GM12873 (cell line): Measurements from ENCODE around the gene WNT6.

Experiments
- TF ChIP-seq, protein P1 (sequence below): IDR thresholded peaks from 2 replicates; pipeline ENCODE4 v1.5.1; 2012; ENCODE audit warnings: low read depth, mild to moderate bottlenecking, moderate library complexity, low read length, control low read depth; ENCODE audit not compliant: insufficient read depth; ENCODE audit errors: missing control alignments

Gene WNT6

DNA sequence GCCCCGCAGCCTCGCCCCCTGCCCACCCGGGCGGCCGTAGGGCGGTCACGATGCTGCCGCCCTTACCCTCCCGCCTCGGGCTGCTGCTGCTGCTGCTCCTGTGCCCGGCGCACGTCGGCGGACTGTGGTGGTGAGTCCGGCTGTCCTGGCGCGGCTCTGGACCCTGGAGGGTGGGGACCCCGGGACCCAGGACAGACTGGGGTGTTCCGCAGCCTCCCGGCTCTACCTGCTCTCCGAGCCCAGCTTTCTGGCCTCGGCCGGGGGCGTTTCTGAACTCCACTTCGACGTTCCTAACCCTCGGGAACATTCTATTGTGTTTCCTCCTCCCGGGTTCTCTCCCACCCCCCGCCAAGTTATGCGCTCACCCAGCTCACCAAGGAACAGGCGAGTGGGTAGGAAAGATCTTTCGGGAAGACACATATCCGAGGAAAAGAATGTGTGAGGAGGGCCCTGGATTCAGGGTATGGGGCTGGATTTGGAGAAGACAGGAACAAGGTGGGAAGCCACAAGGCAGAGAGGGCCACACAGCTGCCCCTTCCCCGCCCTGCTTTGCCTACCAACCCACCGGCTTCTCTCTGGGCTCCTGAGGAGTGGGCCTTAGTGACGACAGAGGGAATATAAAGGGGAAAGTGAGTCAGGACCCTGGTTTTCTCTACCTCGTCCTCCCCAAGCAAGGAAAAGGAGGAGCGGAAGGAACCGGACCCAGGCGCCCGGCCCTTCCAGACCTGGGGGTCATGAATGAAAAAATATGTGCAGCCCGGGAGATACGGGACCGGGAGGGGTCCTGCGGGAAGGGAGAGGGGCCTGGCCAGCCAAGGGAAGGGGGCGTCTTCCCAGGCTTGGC is 605 bp downstream of the WNT6 start:
- TF ChIP-seq, protein P1, sequence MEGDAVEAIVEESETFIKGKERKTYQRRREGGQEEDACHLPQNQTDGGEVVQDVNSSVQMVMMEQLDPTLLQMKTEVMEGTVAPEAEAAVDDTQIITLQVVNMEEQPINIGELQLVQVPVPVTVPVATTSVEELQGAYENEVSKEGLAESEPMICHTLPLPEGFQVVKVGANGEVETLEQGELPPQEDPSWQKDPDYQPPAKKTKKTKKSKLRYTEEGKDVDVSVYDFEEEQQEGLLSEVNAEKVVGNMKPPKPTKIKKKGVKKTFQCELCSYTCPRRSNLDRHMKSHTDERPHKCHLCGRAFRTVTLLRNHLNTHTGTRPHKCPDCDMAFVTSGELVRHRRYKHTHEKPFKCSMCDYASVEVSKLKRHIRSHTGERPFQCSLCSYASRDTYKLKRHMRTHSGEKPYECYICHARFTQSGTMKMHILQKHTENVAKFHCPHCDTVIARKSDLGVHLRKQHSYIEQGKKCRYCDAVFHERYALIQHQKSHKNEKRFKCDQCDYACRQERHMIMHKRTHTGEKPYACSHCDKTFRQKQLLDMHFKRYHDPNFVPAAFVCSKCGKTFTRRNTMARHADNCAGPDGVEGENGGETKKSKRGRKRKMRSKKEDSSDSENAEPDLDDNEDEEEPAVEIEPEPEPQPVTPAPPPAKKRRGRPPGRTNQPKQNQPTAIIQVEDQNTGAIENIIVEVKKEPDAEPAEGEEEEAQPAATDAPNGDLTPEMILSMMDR: no peak

DNA sequence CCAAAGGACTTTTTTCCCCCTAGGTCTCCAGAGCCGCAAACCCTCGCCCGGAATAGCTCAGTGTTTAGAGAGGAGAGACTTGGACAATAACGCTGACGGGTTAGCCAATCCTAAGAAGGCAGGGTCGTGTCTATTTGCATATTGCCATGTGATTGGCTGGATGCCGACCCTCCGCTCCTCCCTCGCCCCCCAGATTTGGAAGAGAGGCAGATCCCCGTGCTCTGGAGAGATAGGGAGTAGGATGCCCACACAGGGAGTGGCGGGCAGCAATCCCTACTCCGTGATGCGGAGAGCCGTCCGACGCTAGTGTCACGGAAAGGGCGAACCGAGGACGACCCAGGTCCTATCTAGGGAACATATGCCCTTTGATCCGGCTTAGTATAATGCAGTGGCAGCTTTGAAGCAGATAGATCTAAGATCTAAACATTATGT is 1.4 kb downstream of the WNT6 start:
- TF ChIP-seq, protein P1: no peak

DNA sequence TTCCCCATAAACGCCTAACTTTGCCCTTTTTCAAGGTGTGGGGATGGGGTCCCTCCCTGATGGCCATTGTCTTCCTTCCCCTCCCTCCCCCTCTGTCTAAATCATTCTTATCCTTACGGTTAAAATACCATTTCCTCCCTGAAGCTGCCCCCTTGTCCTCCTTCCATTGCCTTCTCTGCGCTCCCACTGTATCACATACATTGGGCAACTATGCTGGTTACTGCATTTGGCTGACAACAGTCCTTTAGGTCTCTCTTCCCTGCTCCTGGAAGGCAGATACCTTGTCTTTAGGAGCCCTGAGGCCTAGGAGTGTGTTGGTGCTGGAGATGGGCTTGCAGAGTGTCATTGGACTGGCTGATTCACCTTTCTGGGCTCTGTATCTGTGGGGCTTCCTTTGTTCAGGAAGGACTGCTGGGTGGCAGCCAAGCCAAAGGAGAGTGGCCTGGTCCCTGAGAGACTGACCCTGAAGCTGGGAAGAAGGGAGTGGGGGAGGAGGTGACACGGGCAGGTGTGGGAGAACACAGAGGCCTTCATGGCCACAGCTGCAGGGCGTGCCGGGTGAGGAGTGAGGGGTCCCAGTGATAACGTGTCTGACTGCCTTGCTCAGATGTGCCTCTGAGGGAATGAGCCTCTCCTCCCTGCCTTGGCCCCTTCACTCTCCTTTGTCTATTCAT is 2.2 kb downstream of the WNT6 start:
- TF ChIP-seq, protein P1: no peak

DNA sequence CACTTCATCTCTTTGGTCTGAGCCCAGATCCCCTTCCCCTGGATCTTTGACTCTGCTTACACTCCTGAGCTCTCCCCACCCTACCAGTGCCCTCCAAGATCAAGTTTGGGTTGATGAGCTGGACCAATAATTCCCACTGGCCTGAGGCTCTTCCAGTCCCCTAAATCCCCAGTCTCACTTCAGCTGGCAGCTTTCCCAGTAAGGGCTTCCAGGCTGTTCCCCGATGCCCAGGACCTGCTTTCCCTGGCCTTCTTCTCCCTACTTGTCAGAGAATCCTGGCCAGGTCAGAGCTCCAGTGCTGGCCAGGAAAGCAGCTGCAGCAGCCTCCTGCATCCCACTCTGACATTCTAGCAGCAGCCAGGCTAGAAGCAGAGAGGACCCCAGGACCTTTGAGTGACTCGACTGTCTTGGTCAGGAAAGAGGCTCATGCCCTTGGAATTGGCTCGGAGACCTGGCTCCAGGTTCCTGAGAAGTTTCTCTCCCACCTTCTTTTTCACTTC is 3.5 kb downstream of the WNT6 start:
- TF ChIP-seq, protein P1: no peak

DNA sequence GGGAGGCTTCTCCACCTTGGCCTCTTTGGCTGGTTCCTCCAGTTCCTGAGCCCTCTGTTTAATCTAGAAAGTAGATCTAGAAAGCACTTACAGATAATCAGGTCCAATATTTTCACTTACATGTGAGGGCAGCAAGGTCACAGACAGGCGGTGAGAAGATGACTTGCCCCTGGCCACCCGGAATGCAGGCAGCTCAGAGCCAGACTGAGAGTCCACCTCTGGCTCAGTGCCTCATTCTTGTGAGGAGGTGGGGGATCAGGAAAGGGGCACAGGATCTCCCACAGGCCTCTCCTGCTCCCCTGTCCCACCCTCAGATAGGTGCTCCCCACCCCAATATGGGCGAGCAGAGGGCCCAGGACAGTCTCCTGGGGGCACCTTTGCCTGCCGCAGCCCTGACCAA is 5.8 kb downstream of the WNT6 start:
- TF ChIP-seq, protein P1: no peak

DNA sequence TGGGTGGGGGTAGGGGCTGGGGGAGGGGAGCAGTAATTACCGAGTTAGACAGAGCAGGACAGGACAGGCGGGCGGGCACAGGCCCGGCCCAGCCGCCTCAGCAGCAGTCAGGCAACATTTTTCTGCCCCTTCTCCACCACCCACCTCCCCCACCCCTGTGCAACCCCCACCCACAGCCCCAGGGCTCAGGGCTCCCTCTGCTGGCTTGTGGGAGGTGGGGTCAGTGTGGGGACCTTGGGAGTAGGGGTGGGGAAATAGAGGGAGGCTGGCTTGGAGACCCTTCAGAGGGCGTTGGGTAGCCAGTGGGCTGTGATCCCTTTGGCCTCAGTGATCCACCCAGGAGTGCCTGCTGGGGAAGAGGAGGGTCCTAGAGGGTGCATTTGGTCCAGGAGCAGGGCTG is 6.4 kb downstream of the WNT6 start:
- TF ChIP-seq, protein P1: no peak

DNA sequence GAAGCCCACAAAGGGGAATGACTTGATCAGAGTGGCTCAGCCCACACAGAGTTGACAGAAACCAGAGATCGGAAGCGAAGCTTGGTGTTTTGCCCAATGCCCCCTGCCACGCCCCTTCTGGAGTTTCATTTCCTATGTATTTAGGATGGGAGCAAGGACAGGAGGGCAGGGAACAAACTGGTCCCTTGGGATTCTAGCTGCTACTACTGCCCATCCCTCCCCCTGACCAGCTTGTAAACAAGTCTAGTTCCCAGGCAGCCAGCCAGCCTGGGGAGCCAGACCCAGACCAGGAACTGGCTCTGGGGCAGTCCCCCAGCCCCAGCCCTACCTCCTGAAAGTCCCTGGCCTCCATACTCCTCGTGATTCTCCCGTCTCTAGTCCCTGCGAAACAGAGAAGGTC is 8.3 kb downstream of the WNT6 start:
- TF ChIP-seq, protein P1: no peak
